OCI-LY1 (cell line): Measurements from ENCODE around the gene FOXF2.

ENCODE experiments used
- H2AFZ ChIP-seq: fragments of 200-600 bp; sonication (generic), shearing (Covaris generic); 2 replicates; pipeline ENCODE4 v1.6.0; 2014; ENCODE audit warnings: antibody characterized with exemption, mild to moderate bottlenecking, low read length
- H3F3A ChIP-seq: fragments of 200-600 bp; sonication (generic), shearing (Covaris generic); 2 replicates; pipeline ENCODE4 v1.6.0; 2014; ENCODE audit warnings: mild to moderate bottlenecking, antibody characterized with exemption, low read length, moderate library complexity; ENCODE audit not compliant: insufficient read depth
- H3K27ac ChIP-seq: fragments of 200-600 bp; sonication (generic); 2 replicates; pipeline ENCODE4 v1.5.1; 2014; ENCODE audit warnings: low read length, mixed run types, mild to moderate bottlenecking, low read depth; ENCODE audit not compliant: poor library complexity, severe bottlenecking
- H3K27me3 ChIP-seq: fragments of 200-600 bp; sonication (generic); 2 replicates; pipeline ENCODE4 v1.6.0; 2014; ENCODE audit warnings: antibody characterized with exemption, mild to moderate bottlenecking, low read length, moderate library complexity; ENCODE audit not compliant: insufficient read depth
- H3K36me3 ChIP-seq: fragments of 200-600 bp; sonication (generic); 2 replicates; pipeline ENCODE4 v1.6.1; 2014; ENCODE audit warnings: mild to moderate bottlenecking, antibody characterized with exemption, low read length, moderate library complexity, mixed read lengths; ENCODE audit not compliant: insufficient read depth
- H3K4me1 ChIP-seq: fragments of 200-600 bp; sonication (generic); 2 replicates; pipeline ENCODE4 v1.5.1; 2014; ENCODE audit warnings: mild to moderate bottlenecking, low read length, moderate library complexity; ENCODE audit not compliant: insufficient read depth, severe bottlenecking
- H3K4me2 ChIP-seq: fragments of 200-600 bp; sonication (generic), shearing (Covaris generic); 2 replicates; pipeline ENCODE4 v1.6.1; 2014; ENCODE audit warnings: low read length
- H3K4me3 ChIP-seq: fragments of 200-600 bp; sonication (generic); 2 replicates; pipeline ENCODE4 v1.5.1; 2014; ENCODE audit warnings: low read length, low read depth, mild to moderate bottlenecking, mixed read lengths; ENCODE audit not compliant: poor library complexity, severe bottlenecking
- H3K79me2 ChIP-seq: fragments of 200-600 bp; shearing (Covaris generic); 2 replicates; pipeline ENCODE4 v1.6.1; 2016; ENCODE audit warnings: mixed run types, low read length, mixed read lengths; ENCODE audit not compliant: insufficient read depth
- H3K9ac ChIP-seq: fragments of 200-600 bp; sonication (generic), shearing (Covaris generic); 2 replicates; pipeline ENCODE4 v1.6.1; 2014; ENCODE audit warnings: mild to moderate bottlenecking, low read length, mixed read lengths
- H3K9me2 ChIP-seq: fragments of 200-600 bp; sonication (generic), shearing (Covaris generic); 2 replicates; pipeline ENCODE4 v1.6.1; 2014; ENCODE audit warnings: low read depth, mild to moderate bottlenecking, low read length, mixed read lengths
- H3K9me3 ChIP-seq: fragments of 200-600 bp; shearing (Covaris generic); 2 replicates; pipeline ENCODE4 v1.6.1; 2014; ENCODE audit warnings: low read length, mixed read lengths
- H4K20me1 ChIP-seq: fragments of 200-600 bp; sonication (generic), shearing (Covaris generic); 2 replicates; pipeline ENCODE4 v1.6.0; 2016; ENCODE audit warnings: mild to moderate bottlenecking, low read length; ENCODE audit not compliant: insufficient read depth
- CTCF ChIP-seq: fragments of 200-600 bp; sonication (generic), shearing (Covaris generic); IDR thresholded peaks from 2 replicates; pipeline ENCODE4 v1.5.1; 2017; ENCODE audit warnings: mild to moderate bottlenecking, antibody characterized with exemption, low read length, moderate library complexity, mixed read lengths
- EZH2 ChIP-seq: fragments of 200-600 bp; sonication (generic), shearing (Covaris generic); IDR thresholded peaks from 2 replicates; pipeline ENCODE4 v1.8.0; 2017; ENCODE audit warnings: borderline replicate concordance, mixed run types, mild to moderate bottlenecking, antibody characterized with exemption, low read length, moderate library complexity, mixed read lengths

Gene FOXF2

GRCh38 chr6:1378065-1379016 lies 11.0 kb upstream of the FOXF2 start:
- no peaks in the 10 kb centered on the region for H3K4me1 ChIP-seq
- H3K4me2 ChIP-seq, result no peak overlapping the region
- no peaks in the 10 kb centered on the region for H3K36me3 ChIP-seq
- H3K4me3 ChIP-seq, result no peak overlapping the region
- TF ChIP-seq EZH2 (no peak), CTCF (no peak)
- H4K20me1 ChIP-seq, result no peaks in the 10 kb centered on the region
- H3K27ac ChIP-seq, result no peak overlapping the region
- no peaks in the 10 kb centered on the region for H3K9me2 ChIP-seq
- no peak overlapping the region for H2AFZ ChIP-seq
- no peaks in the 10 kb centered on the region for H3K79me2 ChIP-seq
- no peak overlapping the region for H3K9ac ChIP-seq
- H3K9me3 ChIP-seq, result no peaks in the 10 kb centered on the region
- H3F3A ChIP-seq, result no peaks in the 10 kb centered on the region
- no peaks in the 10 kb centered on the region for H3K27me3 ChIP-seq

- H3K9me3 ChIP-seq, result no peaks in the 10 kb centered on the region
- no peaks in the 10 kb centered on the region for H3K9me2 ChIP-seq
- no peak overlapping the region for H3K4me2 ChIP-seq
- no peaks in the 10 kb centered on the region for H3F3A ChIP-seq
- TF ChIP-seq EZH2 (no peak), CTCF (no peak)
- no peaks in the 10 kb centered on the region for H3K4me1 ChIP-seq
- H4K20me1 ChIP-seq, result no peaks in the 10 kb centered on the region
- no peak overlapping the region for H3K27ac ChIP-seq
- no peaks in the 10 kb centered on the region for H3K79me2 ChIP-seq
- no peak overlapping the region for H2AFZ ChIP-seq
- no peak overlapping the region for H3K9ac ChIP-seq
- H3K4me3 ChIP-seq, result no peak overlapping the region
- H3K36me3 ChIP-seq, result no peaks in the 10 kb centered on the region
- H3K27me3 ChIP-seq, result no peaks in the 10 kb centered on the region
These were observed 10.2 kb upstream of the FOXF2 start for GRCh38 chr6:1379017-1379787.

GRCh38 chr6:1379788-1380147 lies 9.6 kb upstream of the FOXF2 start:
- Histone ChIP-seq H3K36me3 (no peaks in the 10 kb centered on the region), H3K9ac (no peak overlapping the region), H2AFZ (no peak overlapping the region), H3K27ac (no peak overlapping the region), H3K9me3 (no peaks in the 10 kb centered on the region), H3K9me2 (no peaks in the 10 kb centered on the region), H3K79me2 (no peaks in the 10 kb centered on the region), H3K4me2 (no peak overlapping the region), H3K4me1 (no peaks in the 10 kb centered on the region), H3K4me3 (no peak overlapping the region), H4K20me1 (no peaks in the 10 kb centered on the region), H3F3A (no peaks in the 10 kb centered on the region), H3K27me3 (no peaks in the 10 kb centered on the region)
- TF ChIP-seq CTCF, result no peak
- no peak for TF ChIP-seq EZH2
